ENCODE data around the gene B2M.

GRCh38 chr15:44713006-44713966 lies 2.0 kb downstream of the B2M start:
- TF ChIP-seq, protein P1, sequence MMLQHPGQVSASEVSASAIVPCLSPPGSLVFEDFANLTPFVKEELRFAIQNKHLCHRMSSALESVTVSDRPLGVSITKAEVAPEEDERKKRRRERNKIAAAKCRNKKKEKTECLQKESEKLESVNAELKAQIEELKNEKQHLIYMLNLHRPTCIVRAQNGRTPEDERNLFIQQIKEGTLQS (IDR thresholded peaks at IDR 0.05) = no peak
- TF ChIP-seq EGR1 (IDR thresholded peaks at IDR 0.05; ENCODE audit: low read depth) (no peak), POLR2A (IDR thresholded peaks at IDR 0.05; ENCODE audit: borderline replicate concordance, extremely low read depth, insufficient read depth, insufficient read length) (no peak), JUND (IDR thresholded peaks at IDR 0.05) (no peak)
- TF ChIP-seq, protein P2, sequence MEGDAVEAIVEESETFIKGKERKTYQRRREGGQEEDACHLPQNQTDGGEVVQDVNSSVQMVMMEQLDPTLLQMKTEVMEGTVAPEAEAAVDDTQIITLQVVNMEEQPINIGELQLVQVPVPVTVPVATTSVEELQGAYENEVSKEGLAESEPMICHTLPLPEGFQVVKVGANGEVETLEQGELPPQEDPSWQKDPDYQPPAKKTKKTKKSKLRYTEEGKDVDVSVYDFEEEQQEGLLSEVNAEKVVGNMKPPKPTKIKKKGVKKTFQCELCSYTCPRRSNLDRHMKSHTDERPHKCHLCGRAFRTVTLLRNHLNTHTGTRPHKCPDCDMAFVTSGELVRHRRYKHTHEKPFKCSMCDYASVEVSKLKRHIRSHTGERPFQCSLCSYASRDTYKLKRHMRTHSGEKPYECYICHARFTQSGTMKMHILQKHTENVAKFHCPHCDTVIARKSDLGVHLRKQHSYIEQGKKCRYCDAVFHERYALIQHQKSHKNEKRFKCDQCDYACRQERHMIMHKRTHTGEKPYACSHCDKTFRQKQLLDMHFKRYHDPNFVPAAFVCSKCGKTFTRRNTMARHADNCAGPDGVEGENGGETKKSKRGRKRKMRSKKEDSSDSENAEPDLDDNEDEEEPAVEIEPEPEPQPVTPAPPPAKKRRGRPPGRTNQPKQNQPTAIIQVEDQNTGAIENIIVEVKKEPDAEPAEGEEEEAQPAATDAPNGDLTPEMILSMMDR (IDR thresholded peaks at IDR 0.05 in 2 of 3, conservative IDR thresholded peaks at IDR 0.05 in 1 of 3; ENCODE audit: borderline replicate concordance in 1 of 3, insufficient read depth in 1 of 3, low read depth in 2 of 3, low read length in 2 of 3) = peak; percentile 25 to 46 (median 27); a peak in 3 of 6 replicates
- TF ChIP-seq, protein P3, sequence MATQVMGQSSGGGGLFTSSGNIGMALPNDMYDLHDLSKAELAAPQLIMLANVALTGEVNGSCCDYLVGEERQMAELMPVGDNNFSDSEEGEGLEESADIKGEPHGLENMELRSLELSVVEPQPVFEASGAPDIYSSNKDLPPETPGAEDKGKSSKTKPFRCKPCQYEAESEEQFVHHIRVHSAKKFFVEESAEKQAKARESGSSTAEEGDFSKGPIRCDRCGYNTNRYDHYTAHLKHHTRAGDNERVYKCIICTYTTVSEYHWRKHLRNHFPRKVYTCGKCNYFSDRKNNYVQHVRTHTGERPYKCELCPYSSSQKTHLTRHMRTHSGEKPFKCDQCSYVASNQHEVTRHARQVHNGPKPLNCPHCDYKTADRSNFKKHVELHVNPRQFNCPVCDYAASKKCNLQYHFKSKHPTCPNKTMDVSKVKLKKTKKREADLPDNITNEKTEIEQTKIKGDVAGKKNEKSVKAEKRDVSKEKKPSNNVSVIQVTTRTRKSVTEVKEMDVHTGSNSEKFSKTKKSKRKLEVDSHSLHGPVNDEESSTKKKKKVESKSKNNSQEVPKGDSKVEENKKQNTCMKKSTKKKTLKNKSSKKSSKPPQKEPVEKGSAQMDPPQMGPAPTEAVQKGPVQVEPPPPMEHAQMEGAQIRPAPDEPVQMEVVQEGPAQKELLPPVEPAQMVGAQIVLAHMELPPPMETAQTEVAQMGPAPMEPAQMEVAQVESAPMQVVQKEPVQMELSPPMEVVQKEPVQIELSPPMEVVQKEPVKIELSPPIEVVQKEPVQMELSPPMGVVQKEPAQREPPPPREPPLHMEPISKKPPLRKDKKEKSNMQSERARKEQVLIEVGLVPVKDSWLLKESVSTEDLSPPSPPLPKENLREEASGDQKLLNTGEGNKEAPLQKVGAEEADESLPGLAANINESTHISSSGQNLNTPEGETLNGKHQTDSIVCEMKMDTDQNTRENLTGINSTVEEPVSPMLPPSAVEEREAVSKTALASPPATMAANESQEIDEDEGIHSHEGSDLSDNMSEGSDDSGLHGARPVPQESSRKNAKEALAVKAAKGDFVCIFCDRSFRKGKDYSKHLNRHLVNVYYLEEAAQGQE (IDR thresholded peaks at IDR 0.05; ENCODE audit: low read depth) = no peak
